HEK293 (cell line): ENCODE measurements around the gene ZNF462.

ENCODE experiments used
- CTCF ChIA-PET: fragments of 350-600 bp; formaldehyde crosslinking; extraction: SDS; loops from one replicate; lab custom pipeline; 2021; ENCODE audit warnings: antibody characterized with exemption; lab: Yijun Ruan, JAX
- POLR2A ChIA-PET: fragments of 300-600 bp; formaldehyde crosslinking; extraction: SDS; loops from one replicate; lab custom pipeline; 2020; ENCODE audit warnings: antibody characterized with exemption, inconsistent platforms; lab: Yijun Ruan, JAX
- H3K27ac ChIP-seq: fragments of 200-500 bp; sonication (Bioruptor generic); 2 replicates; pipeline ENCODE4 v1.5.1; 2014; ENCODE audit warnings: low read depth, low read length, control low read depth, inconsistent platforms; ENCODE audit errors: extremely low read depth
- H3K36me3 ChIP-seq, 2 experiments: fragments of 200-500 bp in 1 of 2; sonication (Bioruptor generic) in 1 of 2; 1 replicate in 1 of 2; 2 replicates in 1 of 2; pipeline ENCODE4 v1.5.1; 2014 to 2017; ENCODE audit warnings: inconsistent platforms in 2 of 2, low read length in 2 of 2; ENCODE audit not compliant: control insufficient read depth in 2 of 2, insufficient read depth in 1 of 2
- H3K4me1 ChIP-seq: fragments of 200-500 bp; sonication (Bioruptor generic); 2 replicates; pipeline ENCODE4 v1.5.1; 2014; ENCODE audit warnings: mild to moderate bottlenecking, low read length, inconsistent platforms; ENCODE audit not compliant: control insufficient read depth, insufficient read depth
- H3K4me3 ChIP-seq: 2 replicates; pipeline ENCODE4 v1.5.1; 2011; ENCODE audit warnings: low read depth, mild to moderate bottlenecking, control low read depth, low read length, moderate library complexity
- H3K9me3 ChIP-seq: fragments of 200-500 bp; sonication (Bioruptor generic); 2 replicates; pipeline ENCODE4 v1.5.1; 2014; ENCODE audit warnings: low read depth, low read length, inconsistent platforms; ENCODE audit not compliant: control insufficient read depth, insufficient read depth
- BCL11B ChIP-seq: fragments of 450-650 bp; formaldehyde crosslinking; IDR thresholded peaks from 2 replicates; pipeline ENCODE4 v1.5.1; 2016; ENCODE audit warnings: low read depth, missing biosample characterization, missing genetic modification characterization
- GLIS1 ChIP-seq: fragments of 450-650 bp; formaldehyde crosslinking; IDR thresholded peaks from 2 replicates; pipeline ENCODE4 v1.5.1; 2016; ENCODE audit warnings: missing biosample characterization, missing genetic modification characterization
- MYNN ChIP-seq: fragments of 450-650 bp; formaldehyde crosslinking; IDR thresholded peaks from 2 replicates; pipeline ENCODE4 v1.5.1; 2016; ENCODE audit warnings: missing biosample characterization, missing genetic modification characterization, borderline replicate concordance
- OSR2 ChIP-seq: fragments of 450-650 bp; formaldehyde crosslinking; IDR thresholded peaks from 2 replicates; pipeline ENCODE4 v1.5.1; 2016; ENCODE audit warnings: missing biosample characterization, missing genetic modification characterization
- PBX3 ChIP-seq: sonication (generic); formaldehyde crosslinking; IDR thresholded peaks from 2 replicates; pipeline ENCODE4 v1.8.1; 2022; ENCODE audit warnings: mild to moderate bottlenecking, moderate library complexity, missing genetic modification reagents
- PRDM6 ChIP-seq: fragments of 450-650 bp; formaldehyde crosslinking; IDR thresholded peaks from 2 replicates; pipeline ENCODE4 v1.5.1; 2017; ENCODE audit warnings: missing biosample characterization, missing genetic modification characterization
- YY1 ChIP-seq: fragments of 450-650 bp; formaldehyde crosslinking; IDR thresholded peaks from 2 replicates; pipeline ENCODE4 v1.5.1; 2018; ENCODE audit warnings: missing biosample characterization, missing genetic modification characterization
- ZBTB1 ChIP-seq: fragments of 450-650 bp; formaldehyde crosslinking; IDR thresholded peaks from 2 replicates; pipeline ENCODE4 v1.5.1; 2016; ENCODE audit warnings: missing biosample characterization, missing genetic modification characterization
- ZBTB17 ChIP-seq: fragments of 450-650 bp; formaldehyde crosslinking; IDR thresholded peaks from 2 replicates; pipeline ENCODE4 v1.5.1; 2016; ENCODE audit warnings: missing biosample characterization, missing genetic modification characterization
- ZBTB21 ChIP-seq: fragments of 450-650 bp; formaldehyde crosslinking; IDR thresholded peaks from 2 replicates; pipeline ENCODE4 v1.5.1; 2017; ENCODE audit warnings: missing biosample characterization, missing genetic modification characterization
- ZFHX2 ChIP-seq: fragments of 450-650 bp; formaldehyde crosslinking; conservative IDR thresholded peaks from 2 replicates; pipeline ENCODE4 v1.5.1; 2016; ENCODE audit warnings: missing biosample characterization, missing genetic modification characterization
- ZFP69B ChIP-seq: fragments of 450-650 bp; formaldehyde crosslinking; IDR thresholded peaks from 2 replicates; pipeline ENCODE4 v1.5.1; 2016; ENCODE audit warnings: missing biosample characterization, missing genetic modification characterization
- ZIC2 ChIP-seq: fragments of 450-650 bp; formaldehyde crosslinking; IDR thresholded peaks from 2 replicates; pipeline ENCODE4 v1.5.1; 2016; ENCODE audit warnings: missing biosample characterization, missing genetic modification characterization
- ZNF138 ChIP-seq: fragments of 450-650 bp; formaldehyde crosslinking; IDR thresholded peaks from 2 replicates; pipeline ENCODE4 v1.5.1; 2016; ENCODE audit warnings: missing biosample characterization, missing genetic modification characterization, borderline replicate concordance
- ZNF169 ChIP-seq: fragments of 450-650 bp; formaldehyde crosslinking; IDR thresholded peaks from 2 replicates; pipeline ENCODE4 v1.5.1; 2016; ENCODE audit warnings: missing biosample characterization, missing genetic modification characterization
- ZNF202 ChIP-seq: fragments of 450-650 bp; formaldehyde crosslinking; IDR thresholded peaks from 2 replicates; pipeline ENCODE4 v1.5.1; 2016; ENCODE audit warnings: missing biosample characterization, missing genetic modification characterization, borderline replicate concordance
- ZNF391 ChIP-seq: fragments of 450-650 bp; formaldehyde crosslinking; IDR thresholded peaks from 2 replicates; pipeline ENCODE4 v1.5.1; 2016; ENCODE audit warnings: low read depth, missing biosample characterization, missing genetic modification characterization, borderline replicate concordance
- ZNF394 ChIP-seq: fragments of 450-650 bp; formaldehyde crosslinking; IDR thresholded peaks from 2 replicates; pipeline ENCODE4 v1.5.1; 2016; ENCODE audit warnings: missing biosample characterization, missing genetic modification characterization, mild to moderate bottlenecking, moderate library complexity, borderline replicate concordance
- ZNF449 ChIP-seq: fragments of 450-650 bp; formaldehyde crosslinking; IDR thresholded peaks from 2 replicates; pipeline ENCODE4 v1.5.1; 2017; ENCODE audit warnings: missing biosample characterization, mild to moderate bottlenecking, missing genetic modification characterization, moderate library complexity
- ZNF510 ChIP-seq: fragments of 450-650 bp; formaldehyde crosslinking; IDR thresholded peaks from 2 replicates; pipeline ENCODE4 v1.5.1; 2018; ENCODE audit warnings: mild to moderate bottlenecking, missing genetic modification characterization, missing biosample characterization; ENCODE audit not compliant: insufficient replicate concordance
- ZNF549 ChIP-seq: fragments of 450-650 bp; IDR thresholded peaks from 2 replicates; pipeline ENCODE4 v1.5.1; 2018; ENCODE audit warnings: missing biosample characterization, missing genetic modification characterization, mild to moderate bottlenecking, inconsistent platforms, moderate library complexity
- ZNF610 ChIP-seq: fragments of 450-650 bp; formaldehyde crosslinking; IDR thresholded peaks from 2 replicates; pipeline ENCODE4 v1.5.1; 2016; ENCODE audit warnings: missing biosample characterization, missing genetic modification characterization, borderline replicate concordance
- ZNF639 ChIP-seq: fragments of 450-650 bp; formaldehyde crosslinking; IDR thresholded peaks from 2 replicates; pipeline ENCODE4 v1.5.1; 2016; ENCODE audit warnings: missing biosample characterization, missing genetic modification characterization
- ZNF677 ChIP-seq: fragments of 450-650 bp; IDR thresholded peaks from 2 replicates; pipeline ENCODE4 v1.5.0; 2018; ENCODE audit warnings: missing biosample characterization, mild to moderate bottlenecking, missing genetic modification characterization, moderate library complexity
- ZNF791 ChIP-seq: fragments of 450-650 bp; formaldehyde crosslinking; IDR thresholded peaks from 2 replicates; pipeline ENCODE4 v1.5.1; 2016; ENCODE audit warnings: missing biosample characterization, missing genetic modification characterization
- ZNF837 ChIP-seq: fragments of 450-650 bp; formaldehyde crosslinking; IDR thresholded peaks from 2 replicates; pipeline ENCODE4 v1.5.1; 2016; ENCODE audit warnings: missing biosample characterization, missing genetic modification characterization

ZNF462 gene

GRCh38 chr9:107049046-107049802, 186.3 kb downstream of the ZNF462 start:
- Histone ChIP-seq H3K9me3 (no peaks in the 10 kb centered on the region), H3K36me3 (no peaks in the 10 kb centered on the region), H3K4me1 (no peaks in the 10 kb centered on the region), H3K27ac (no peak overlapping the region), H3K4me3 (no peak overlapping the region)
- POLR2A ChIA-PET = no interaction called here
- CTCF ChIA-PET = no interaction called here
- TF ChIP-seq ZNF639 = no peak
- TF ChIP-seq BCL11B = no peak
- TF ChIP-seq OSR2 = no peak
- no peak for TF ChIP-seq ZNF394 (tag by site-specific recombination)

GRCh38 chr9:107049803-107050184, 186.8 kb downstream of the ZNF462 start:
- no peaks in the 10 kb centered on the region for H3K9me3 ChIP-seq
- no peaks in the 10 kb centered on the region for H3K36me3 ChIP-seq
- no peaks in the 10 kb centered on the region for H3K4me1 ChIP-seq
- CTCF ChIA-PET = no interaction called here
- TF ChIP-seq ZNF202 (no peak), ZFHX2 (tag by site-specific recombination) (no peak), ZFP69B (tag by site-specific recombination) (no peak), ZNF391 (tag by site-specific recombination) (no peak)
- TF ChIP-seq, all 188 proteins: peak for 0
- Histone ChIP-seq H3K4me3 (no peak overlapping the region), H3K27ac (no peak overlapping the region)
- POLR2A ChIA-PET = no interaction called here

GRCh38 chr9:107051392-107051791, 188.4 kb downstream of the ZNF462 start:
- Histone ChIP-seq H3K9me3 (no peaks in the 10 kb centered on the region), H3K4me3 (no peak overlapping the region), H3K27ac (no peak overlapping the region), H3K36me3 (no peaks in the 10 kb centered on the region), H3K4me1 (no peaks in the 10 kb centered on the region)
- ChIA-PET POLR2A (no interaction called here), CTCF (no interaction called here)
- TF ChIP-seq PBX3 (CRISPR knock-in tag) (no peak), MYNN (no peak), ZNF837 (tag by site-specific recombination) (no peak), ZNF138 (tag by site-specific recombination) (no peak), ZNF610 (tag by site-specific recombination) (no peak), PRDM6 (no peak), ZIC2 (tag by site-specific recombination) (no peak), ZNF510 (tag by site-specific recombination) (no peak), ZBTB1 (tag by site-specific recombination) (no peak), ZNF791 (tag by site-specific recombination) (no peak), ZNF549 (tag by site-specific recombination) (no peak), ZNF449 (no peak), ZNF677 (tag by site-specific recombination) (no peak), ZBTB17 (no peak), YY1 (tag by site-specific recombination) (no peak), ZNF391 (tag by site-specific recombination) (no peak), ZBTB21 (no peak), GLIS1 (tag by site-specific recombination) (no peak), ZNF169 (no peak)
